Measurements from ENCODE around the gene ST6GALNAC2. TPM values are rescaled to one million over a fixed set of nuclear protein-coding genes. Genes with fewer than 3 reads are reported as not detected.

The ST6GALNAC2 gene
- total and polyA plus RNA-seq, 10 of the 15 experiments (the other 5 are each of a cell fraction or from before 2014, with no cell fraction given): 0.08 to 0.41 (median 0.23) TPM; not detected in 6

GRCh38 chr17:76567634-76568432 lies 17.8 kb downstream of the ST6GALNAC2 start:
- TF ChIP-seq MXI1 (IDR thresholded peaks at IDR 0.05; ENCODE audit: low read depth, low read length) (0 out of 2 replicates have a peak, but pooled peaks have one; percentile 23), EP300 (IDR thresholded peaks at IDR 0.05; ENCODE audit: borderline replicate concordance in 1 of 2, control insufficient read depth in 1 of 2, low read depth in 2 of 2, low read length in 2 of 2) (peak in 1 of 2 experiments; percentile 22; a peak in 1 of 4 replicates), RCOR1 (conservative IDR thresholded peaks at IDR 0.05; ENCODE audit: low read depth, low read length) (no peak), DPF2 (IDR thresholded peaks at IDR 0.05) (0 out of 2 replicates have a peak, but pooled peaks have one; percentile 28), ATF3 (IDR thresholded peaks at IDR 0.05; ENCODE audit: borderline replicate concordance, extremely low read depth, low read depth, low read length) (no peak), PKNOX1 (IDR thresholded peaks at IDR 0.05) (no peak), RAD51 (IDR thresholded peaks at IDR 0.05) (peak; percentile 57; the same call in 1 of the 2 replicates), BACH1 (IDR thresholded peaks at IDR 0.05; ENCODE audit: borderline replicate concordance) (0 out of 2 replicates have a peak, but pooled peaks have one; percentile 18), USF1 (IDR thresholded peaks at IDR 0.05; ENCODE audit: borderline replicate concordance, extremely low read length, insufficient read depth, low read depth, low read length) (no peak), RUNX3 (IDR thresholded peaks at IDR 0.05; ENCODE audit: low read length) (peak; percentile 63), POLR2A (IDR thresholded peaks at IDR 0.05; ENCODE audit: low read depth, low read length) (peak; percentile 23; the same call in 1 of the 2 replicates), NR2F1 (conservative IDR thresholded peaks at IDR 0.05) (0 out of 2 replicates have a peak, but pooled peaks have one; percentile 18), CHD2 (IDR thresholded peaks at IDR 0.05; ENCODE audit: borderline replicate concordance, low read depth, low read length) (peak; percentile 45; the same call in 1 of the 2 replicates), BHLHE40 (IDR thresholded peaks at IDR 0.05; ENCODE audit: borderline replicate concordance in 1 of 2, low read depth in 2 of 2, low read length in 1 of 2) (peak; percentile 32 to 67; a peak in 3 of 4 replicates), ZNF687 (IDR thresholded peaks at IDR 0.05) (peak; percentile 33; the same call in 1 of the 2 replicates)
- no peak for DNase-seq (ENCODE audit: low read depth, low spot score)
- ChIA-PET RAD21 (ENCODE audit: unreplicated experiment) (interaction anchor here (0.5 to 1.6 kb wide), 3 partner anchors 57 to 689 kb away, joined by 3 to 5 read pairs (median 4); no protein-coding TSS in a partner anchor), POLR2A (interaction anchor here (1.3 kb wide), 1 partner anchor 9 kb away, joined by 6 read pairs; no protein-coding TSS in a partner anchor), CTCF (interaction anchor here (0.6 to 2.6 kb wide), 8 partner anchors 10 to 113 kb away, joined by 3 to 17 read pairs (median 4); partner anchors contain the start of gene ST6GALNAC2), SMC1A (ENCODE audit: uncharacterized antibody, unreplicated experiment) (interaction anchor here (1.0 to 2.8 kb wide), 6 partner anchors 10 to 164 kb away, joined by 3 to 14 read pairs (median 4); no protein-coding TSS in a partner anchor)
- Histone ChIP-seq H3K4me2 (ENCODE audit: control insufficient read depth, insufficient read depth) (no peak overlapping the region), H3K4me1 (ENCODE audit: control insufficient read depth, insufficient read depth, low read length) (peaks cover 7% of the 10 kb centered on the region), H3K9me3 (replicated peaks; ENCODE audit: control insufficient read depth, insufficient read depth, low read length) (no peaks in the 10 kb centered on the region), H4K20me1 (ENCODE audit: control insufficient read depth, insufficient read depth) (no peaks in the 10 kb centered on the region; the same call in 1 of the 2 replicates), H3K9ac (ENCODE audit: control insufficient read depth, insufficient read depth, low read length) (no peak overlapping the region), H2AFZ (ENCODE audit: control insufficient read depth, low read depth, low read length) (no peak overlapping the region), H3K27me3 (replicated peaks in 1 of 2; ENCODE audit: control insufficient read depth in 2 of 2, insufficient read depth in 2 of 2, low read length in 1 of 2) (no peaks in the 10 kb centered on the region), H3K36me3 (ENCODE audit: control insufficient read depth in 2 of 2, insufficient read depth in 2 of 2, low read length in 1 of 2) (peaks cover 3 to 14% of the 10 kb centered on the region in 2 experiments; a peak in 3 of 4 replicates), H3K79me2 (ENCODE audit: control insufficient read depth, insufficient read depth, low read length) (peaks cover 2% of the 10 kb centered on the region), H3K4me3 (no peak overlapping the region), H3K27ac (ENCODE audit: control insufficient read depth, insufficient read depth) (no peak overlapping the region)
- 52% methylated on average over 14 of the region's 14 CpGs for WGBS (ENCODE audit: insufficient coverage, insufficient replicate concordance, low lambda C conversion rate, missing lambda C conversion rate)
- no TSS peak for BruUV-seq (replicated peaks)
- peak; percentile 63 for ATAC-seq
- intact Hi-C loops (cut with micrococcal nuclease; ENCODE audit: unreplicated experiment): loop anchor here (10.0 kb wide), 1 partner anchor 127 kb away; no protein-coding TSS in a partner anchor
- no peak for FAIRE-seq
- in situ Hi-C loops (cut with MboI): no loop called here

Data from GM12878 (cell line).